Upper lobe of left lung (tissue), 4 donors: ENCODE data around the gene TBCD.

ENCODE experiments used
- POLR2A ChIP-seq, 4 donors: fragments of 450-650 bp; IDR thresholded peaks; one replicate each; pipeline ENCODE4 v1.5.1; 2016 to 2017; ENCODE audit warnings: antibody characterized with exemption in 4 of 4, mild to moderate bottlenecking in 2 of 4
- POLR2AphosphoS5 ChIP-seq, 2 donors: sonication (generic); formaldehyde crosslinking; IDR thresholded peaks; one replicate each; pipeline ENCODE4 v1.5.1; 2017; ENCODE audit warnings: antibody characterized with exemption in 2 of 2
- TF ChIP-seq, protein P1 (sequence below), 6 experiments: fragments of 450-650 bp in 4 of 6; fragments of 200-600 bp in 2 of 6; sonication (generic) in 2 of 6; IDR thresholded peaks; one replicate each; pipeline ENCODE4 v1.5.1; 2016 to 2019; ENCODE audit warnings: antibody characterized with exemption in 6 of 6

DNA sequence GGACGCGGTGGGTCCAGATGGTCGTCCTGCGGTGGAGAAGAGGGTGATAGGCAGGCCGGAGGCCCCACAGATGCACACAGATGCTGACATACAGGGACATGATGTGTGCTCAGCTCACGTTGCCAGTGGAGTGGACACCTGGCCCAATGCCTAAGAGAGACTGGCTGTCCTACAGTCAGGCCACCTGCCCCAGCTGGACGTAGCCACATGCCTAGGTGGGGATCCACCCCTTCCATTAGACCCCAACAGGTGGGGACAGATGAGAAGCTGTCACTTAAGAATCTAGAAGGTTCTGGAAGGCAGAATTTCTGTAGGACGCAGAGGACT, 205.6 kb downstream of the TBCD start:
- TF ChIP-seq, protein P1, sequence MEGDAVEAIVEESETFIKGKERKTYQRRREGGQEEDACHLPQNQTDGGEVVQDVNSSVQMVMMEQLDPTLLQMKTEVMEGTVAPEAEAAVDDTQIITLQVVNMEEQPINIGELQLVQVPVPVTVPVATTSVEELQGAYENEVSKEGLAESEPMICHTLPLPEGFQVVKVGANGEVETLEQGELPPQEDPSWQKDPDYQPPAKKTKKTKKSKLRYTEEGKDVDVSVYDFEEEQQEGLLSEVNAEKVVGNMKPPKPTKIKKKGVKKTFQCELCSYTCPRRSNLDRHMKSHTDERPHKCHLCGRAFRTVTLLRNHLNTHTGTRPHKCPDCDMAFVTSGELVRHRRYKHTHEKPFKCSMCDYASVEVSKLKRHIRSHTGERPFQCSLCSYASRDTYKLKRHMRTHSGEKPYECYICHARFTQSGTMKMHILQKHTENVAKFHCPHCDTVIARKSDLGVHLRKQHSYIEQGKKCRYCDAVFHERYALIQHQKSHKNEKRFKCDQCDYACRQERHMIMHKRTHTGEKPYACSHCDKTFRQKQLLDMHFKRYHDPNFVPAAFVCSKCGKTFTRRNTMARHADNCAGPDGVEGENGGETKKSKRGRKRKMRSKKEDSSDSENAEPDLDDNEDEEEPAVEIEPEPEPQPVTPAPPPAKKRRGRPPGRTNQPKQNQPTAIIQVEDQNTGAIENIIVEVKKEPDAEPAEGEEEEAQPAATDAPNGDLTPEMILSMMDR (IDR thresholded peaks at IDR 0.05), result no peak
- TF ChIP-seq POLR2A (IDR thresholded peaks at IDR 0.05), result no peak
- TF ChIP-seq POLR2AphosphoS5 (IDR thresholded peaks at IDR 0.05), result no peak
